GM19372 (cell line): ENCODE data around the gene CAVIN1.
"Not testable (repeated sequence)": the region's sequence is repeated elsewhere in the genome, so short reads cannot be mapped to it uniquely, and the experiment has no call there.

Experiments used
- ATAC-seq: cut with Tn5 transposase; IDR thresholded peaks from one replicate; pipeline ENCODE4 v1.9.1; 2021; ENCODE audit warnings: mild to moderate bottlenecking, low read depth, moderate library complexity; ENCODE audit not compliant: unreplicated experiment

The CAVIN1 gene

GRCh38 chr17:42422958-42423712 lies at the start of gene CAVIN1:
CAVIN1 (minus strand) TSS chr17:42423256; CDS start chr17:42423097, 159 bp downstream.
- no peak for ATAC-seq

GRCh38 chr17:42467889-42468288 lies 44.8 kb upstream of the CAVIN1 start:
- ATAC-seq, result no peak

GRCh38 chr17:42463976-42464400 lies 40.9 kb upstream of the CAVIN1 start:
- ATAC-seq, result no peak

- no peak for ATAC-seq
Observed at GRCh38 chr17:42460371-42460770, 37.3 kb upstream of the CAVIN1 start.

GRCh38 chr17:42459801-42460281 lies 36.8 kb upstream of the CAVIN1 start:
- no peak for ATAC-seq

GRCh38 chr17:42459256-42459800 lies 36.3 kb upstream of the CAVIN1 start:
- no peak for ATAC-seq

GRCh38 chr17:42458497-42459255 lies 35.6 kb upstream of the CAVIN1 start, which contains the start of gene ATP6V0A1:
ATP6V0A1 (plus strand) TSS chr17:42458878; CDS start chr17:42460895, 2,017 bp downstream.
- ATAC-seq, result peak; percentile 68

- ATAC-seq, result no peak
Observed at GRCh38 chr17:42457107-42457792, 34.2 kb upstream of the CAVIN1 start.

GRCh38 chr17:42456223-42457106 lies 33.4 kb upstream of the CAVIN1 start:
- no peak for ATAC-seq

- ATAC-seq, result not testable (repeated sequence)
Observed at GRCh38 chr17:42454987-42455386, 31.9 kb upstream of the CAVIN1 start.

- no peak for ATAC-seq
Observed at GRCh38 chr17:42453439-42453838, 30.4 kb upstream of the CAVIN1 start.

GRCh38 chr17:42451270-42451669 lies 28.2 kb upstream of the CAVIN1 start:
- not testable (repeated sequence) for ATAC-seq

- not testable (repeated sequence) for ATAC-seq
Observed at GRCh38 chr17:42449838-42450237, 26.8 kb upstream of the CAVIN1 start.

GRCh38 chr17:42449176-42449575 lies 26.1 kb upstream of the CAVIN1 start:
- ATAC-seq, result not testable (repeated sequence)

GRCh38 chr17:42442196-42442565 lies 19.1 kb upstream of the CAVIN1 start:
- ATAC-seq, result no peak

GRCh38 chr17:42441371-42442195 lies 18.5 kb upstream of the CAVIN1 start:
- ATAC-seq, result no peak

GRCh38 chr17:42438600-42439567 lies 15.8 kb upstream of the CAVIN1 start:
- ATAC-seq, result no peak

GRCh38 chr17:42436391-42436790 lies 13.3 kb upstream of the CAVIN1 start:
- no peak for ATAC-seq
